AG08395 (cell line): Measurements from ENCODE around the gene HDAC9.

ENCODE experiments used
- DNase-seq: peaks from one replicate; pipeline ENCODE4 v3.0.0; 2012; ENCODE audit warnings: mixed read lengths, low spot score

The HDAC9 gene

DNA sequence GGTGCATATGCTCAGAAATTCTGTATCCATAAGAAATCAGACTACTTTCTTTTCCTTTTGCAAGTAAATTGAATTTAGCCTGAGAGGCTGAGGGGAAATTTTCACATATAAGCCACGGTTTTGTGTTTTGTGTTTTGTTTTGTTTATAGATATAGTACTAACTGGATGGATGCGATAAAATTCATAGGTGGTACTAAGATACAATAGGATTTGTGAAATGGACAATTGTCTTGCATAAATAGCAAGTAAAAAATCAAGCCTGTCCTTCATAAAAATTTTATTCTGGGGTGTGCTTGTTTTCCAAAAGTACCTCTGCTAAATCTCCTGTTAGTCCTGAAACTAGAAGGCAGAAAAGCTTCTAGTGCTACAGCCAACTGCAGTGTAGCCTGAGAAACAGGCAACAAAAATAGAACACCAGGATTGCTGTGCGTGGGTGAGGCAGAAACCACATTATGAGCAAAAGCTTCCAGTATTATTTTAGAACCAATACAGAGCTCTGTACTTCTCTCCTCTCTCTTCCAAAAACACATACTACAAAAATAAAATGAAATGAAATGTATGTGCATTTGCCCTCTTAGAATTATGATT lies 634 bp upstream of the HDAC9 start:
- DNase-seq = peak; percentile 61

GRCh38 chr7:18496341-18496700 lies 772 bp downstream of the HDAC9 start:
- no peak for DNase-seq

- DNase-seq = no peak
Measured at GRCh38 chr7:18497082-18497481, 1.5 kb downstream of the HDAC9 start.

- no peak for DNase-seq
Measured at GRCh38 chr7:18497800-18498199, 2.3 kb downstream of the HDAC9 start.

- DNase-seq = no peak
Measured at GRCh38 chr7:18498341-18498740, 2.8 kb downstream of the HDAC9 start.

- no peak for DNase-seq
Measured at GRCh38 chr7:18499407-18500177, 4.0 kb downstream of the HDAC9 start.

DNA sequence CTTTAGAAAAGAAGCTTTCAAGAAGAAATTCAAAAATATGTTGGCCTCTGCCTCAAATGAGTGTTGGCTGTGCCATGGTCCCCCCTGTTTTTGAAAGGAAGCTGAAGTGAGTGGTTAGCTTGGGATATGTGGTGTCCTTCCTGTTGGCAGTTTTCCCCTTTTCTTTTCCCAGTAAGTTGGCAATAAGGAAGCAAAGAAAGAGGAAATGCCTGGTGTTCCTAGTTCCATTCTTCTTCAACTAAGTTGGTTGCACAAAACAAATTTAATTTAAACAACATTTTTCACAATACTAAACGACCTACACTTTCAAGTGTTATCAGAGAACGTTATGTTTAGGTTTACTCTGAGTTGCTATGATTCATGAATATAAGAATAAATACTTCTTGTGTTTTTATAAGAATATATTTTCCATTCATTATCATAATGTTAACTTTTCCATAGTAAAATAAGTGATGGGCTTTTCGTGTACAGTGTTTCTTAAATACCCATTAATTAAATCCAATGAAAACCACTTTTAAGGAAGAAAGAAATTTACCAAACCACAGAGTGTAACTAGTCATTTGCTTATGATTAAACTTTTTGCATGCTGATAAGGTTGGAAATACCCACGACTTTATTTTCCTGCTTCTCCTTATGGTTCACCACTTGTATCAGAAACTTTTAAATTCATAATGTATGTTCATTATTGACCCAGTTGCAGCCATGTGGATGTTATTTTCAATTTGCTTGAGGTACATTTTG lies 7.7 kb downstream of the HDAC9 start:
- no peak for DNase-seq

DNA sequence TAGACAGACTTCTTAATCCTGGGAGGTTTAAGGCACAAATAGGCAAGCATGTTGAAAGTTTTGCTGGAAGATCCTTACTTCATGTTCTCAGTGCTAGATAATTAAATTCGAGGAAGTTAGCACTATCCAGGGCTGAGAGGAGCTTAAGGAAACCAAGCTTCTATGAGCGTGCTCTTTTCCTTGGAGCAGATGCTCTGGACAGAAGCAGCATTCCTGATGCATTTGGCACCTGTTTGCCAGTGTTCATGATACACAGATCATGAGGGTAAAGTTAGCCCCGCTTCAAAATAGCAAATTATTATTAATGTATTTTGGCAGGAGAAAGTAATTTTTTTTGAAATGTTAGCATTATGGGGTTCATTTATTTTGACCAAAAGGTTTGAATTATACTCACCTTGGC lies 9.4 kb downstream of the HDAC9 start:
- DNase-seq = no peak

DNA sequence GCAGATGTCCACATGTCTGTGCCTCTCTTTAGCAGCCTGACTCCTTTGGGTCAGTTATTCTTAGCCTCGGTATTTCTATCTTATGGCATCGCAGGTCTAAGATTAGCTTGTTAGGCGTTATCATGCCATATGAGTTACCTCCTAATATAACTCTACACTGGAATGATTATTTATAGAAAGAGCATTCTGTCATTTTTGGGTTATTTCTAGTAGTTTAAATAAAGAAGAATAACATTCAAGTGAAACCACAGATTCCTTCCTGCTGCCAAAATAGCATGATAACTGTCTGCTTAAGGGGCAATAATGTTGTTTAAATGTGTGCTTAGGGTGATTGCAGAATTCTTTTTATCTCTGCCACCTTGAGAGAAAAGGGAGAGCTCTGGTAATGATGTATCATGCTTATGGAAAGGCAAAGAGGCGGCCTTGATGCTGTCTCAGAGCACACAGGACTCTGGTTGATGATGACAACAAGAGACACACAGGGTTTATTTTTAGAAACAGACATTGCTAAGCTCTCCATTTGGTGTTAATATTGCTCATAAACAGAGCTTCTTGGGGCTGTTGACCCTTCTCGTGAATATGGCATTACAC lies 10.4 kb downstream of the HDAC9 start:
- DNase-seq = peak; percentile 50

- peak; percentile 90 for DNase-seq
Measured at GRCh38 chr7:18508443-18509427, 13.2 kb downstream of the HDAC9 start.

GRCh38 chr7:18509481-18509880 lies 13.9 kb downstream of the HDAC9 start:
- no peak for DNase-seq

DNA sequence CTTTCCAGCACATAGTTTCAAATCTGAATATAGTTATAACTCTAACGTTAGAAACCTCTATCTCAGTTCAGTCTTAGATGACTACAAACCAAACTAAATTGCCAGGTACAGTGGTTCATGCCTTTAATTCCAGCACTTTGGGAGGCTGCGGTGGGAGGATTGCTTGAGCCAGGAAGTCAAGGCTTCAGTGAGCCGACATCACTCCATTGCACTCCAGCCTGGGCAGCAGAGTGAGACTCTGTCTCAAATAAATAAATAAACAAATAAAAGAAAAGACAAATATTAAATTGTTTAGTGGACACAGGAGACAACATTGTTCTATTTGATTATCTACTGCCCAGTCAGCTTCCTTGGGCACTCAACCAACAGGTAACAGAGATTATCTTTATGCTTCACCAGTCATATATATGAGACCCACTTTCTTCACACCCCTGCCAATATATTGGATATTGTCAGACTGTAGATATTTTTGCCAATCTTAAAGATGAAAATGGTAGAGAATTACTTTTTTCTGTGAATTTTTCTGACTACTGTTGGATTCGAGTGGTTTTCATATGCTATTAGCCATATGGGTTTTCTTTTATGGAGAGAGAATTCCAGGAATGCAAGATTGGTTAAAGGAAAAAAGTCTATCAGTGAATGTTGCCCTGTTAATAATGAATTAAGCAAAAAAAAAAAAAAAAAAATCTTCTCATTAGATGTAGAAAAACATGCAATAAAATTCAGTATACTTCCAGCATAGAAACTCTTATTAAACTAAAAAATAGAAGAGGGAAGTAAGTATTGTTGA lies 16.0 kb downstream of the HDAC9 start:
- no peak for DNase-seq

GRCh38 chr7:18513343-18513742 lies 17.8 kb downstream of the HDAC9 start:
- no peak for DNase-seq

DNA sequence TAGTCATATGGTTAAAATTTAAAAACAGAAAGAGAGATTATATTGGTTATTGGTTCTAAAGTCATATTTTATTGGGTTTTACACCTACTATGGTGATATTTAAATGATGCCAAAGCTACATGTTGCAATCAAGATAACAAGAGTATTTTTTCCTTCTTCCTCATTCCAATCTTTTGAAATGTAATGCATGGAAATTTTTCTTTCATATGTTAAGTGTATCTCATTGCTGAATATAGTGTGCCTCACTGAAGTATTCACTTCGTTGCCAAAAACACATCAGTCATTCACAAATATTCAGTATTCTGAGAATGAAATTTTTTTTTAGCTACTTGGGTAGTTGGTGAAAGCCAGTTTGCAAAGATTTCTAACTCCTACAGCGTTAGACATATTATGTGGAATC lies 19.5 kb downstream of the HDAC9 start:
- no peak for DNase-seq

DNA sequence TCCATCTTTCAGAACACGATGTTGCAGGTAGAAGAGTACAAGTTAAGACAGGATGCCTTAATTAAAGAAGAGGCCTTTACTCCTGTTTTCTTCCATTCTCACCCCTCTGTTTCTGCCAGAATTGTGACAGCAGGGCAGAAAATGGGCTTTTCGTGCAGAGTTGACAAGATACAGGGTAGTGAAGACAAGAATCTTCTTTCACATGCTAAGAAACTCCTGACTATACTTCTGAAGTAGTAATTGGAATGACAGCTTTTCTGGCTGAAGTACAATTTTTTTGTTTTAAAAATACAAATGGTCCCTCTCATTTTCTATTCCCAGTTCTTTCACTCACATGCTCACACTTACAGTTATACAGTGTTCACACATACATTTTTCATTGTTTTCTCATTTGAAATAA lies 22.1 kb downstream of the HDAC9 start:
- no peak for DNase-seq

- DNase-seq = no peak
Measured at GRCh38 chr7:18518555-18518954, 23.0 kb downstream of the HDAC9 start.

DNA sequence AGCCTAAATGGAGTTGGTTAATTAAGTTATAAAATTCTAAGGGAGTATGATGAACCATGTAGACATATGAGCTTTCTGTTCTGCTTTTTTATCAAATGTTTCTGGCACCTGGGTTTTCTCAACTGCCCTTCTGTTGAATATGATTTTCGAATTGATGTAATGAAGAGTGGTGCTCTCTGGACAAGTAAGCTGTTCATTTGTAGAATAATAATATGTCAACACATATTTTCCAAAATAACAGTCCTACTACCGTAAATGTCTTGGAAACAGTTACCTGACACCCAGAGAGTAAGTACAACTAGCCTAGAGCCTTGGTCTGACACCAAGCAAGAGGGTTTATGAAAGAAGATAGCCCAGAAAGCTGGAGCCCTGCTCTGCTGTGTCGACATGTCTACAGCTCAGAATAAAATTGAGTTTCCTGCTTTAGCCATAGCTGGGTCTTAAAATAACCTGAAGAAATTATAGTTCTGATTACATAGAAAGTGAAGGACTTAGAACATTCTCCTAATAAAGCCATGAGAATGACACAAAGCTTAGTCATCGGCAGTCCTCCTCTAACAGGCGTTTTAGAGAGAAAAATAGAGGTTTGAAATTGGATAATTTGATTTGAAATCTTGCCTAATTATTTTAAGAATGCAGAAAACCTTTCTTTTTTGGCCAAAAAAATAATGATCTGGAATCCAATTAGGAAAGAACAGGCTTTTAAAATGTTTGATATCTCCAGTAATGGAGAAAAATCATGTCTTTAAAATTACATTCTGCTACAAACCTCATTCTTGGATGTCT lies 25.1 kb downstream of the HDAC9 start:
- DNase-seq = peak; percentile 58

DNA sequence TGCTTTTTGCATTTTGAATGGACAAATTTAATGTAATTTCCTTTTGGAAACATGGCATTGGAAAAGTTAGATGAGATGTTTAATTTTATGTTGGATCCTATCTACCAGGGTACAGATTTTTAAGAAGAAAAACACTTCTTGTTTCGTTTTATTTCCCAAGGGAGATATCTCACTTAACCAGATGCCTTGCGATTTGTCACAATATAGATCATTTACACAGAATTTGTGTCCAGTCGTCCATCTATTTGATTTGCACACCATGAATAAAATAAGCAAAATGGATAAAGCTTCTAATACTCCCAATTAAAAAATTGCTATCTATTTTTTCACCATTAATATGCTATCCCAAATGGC lies 25.7 kb downstream of the HDAC9 start:
- no peak for DNase-seq

DNA sequence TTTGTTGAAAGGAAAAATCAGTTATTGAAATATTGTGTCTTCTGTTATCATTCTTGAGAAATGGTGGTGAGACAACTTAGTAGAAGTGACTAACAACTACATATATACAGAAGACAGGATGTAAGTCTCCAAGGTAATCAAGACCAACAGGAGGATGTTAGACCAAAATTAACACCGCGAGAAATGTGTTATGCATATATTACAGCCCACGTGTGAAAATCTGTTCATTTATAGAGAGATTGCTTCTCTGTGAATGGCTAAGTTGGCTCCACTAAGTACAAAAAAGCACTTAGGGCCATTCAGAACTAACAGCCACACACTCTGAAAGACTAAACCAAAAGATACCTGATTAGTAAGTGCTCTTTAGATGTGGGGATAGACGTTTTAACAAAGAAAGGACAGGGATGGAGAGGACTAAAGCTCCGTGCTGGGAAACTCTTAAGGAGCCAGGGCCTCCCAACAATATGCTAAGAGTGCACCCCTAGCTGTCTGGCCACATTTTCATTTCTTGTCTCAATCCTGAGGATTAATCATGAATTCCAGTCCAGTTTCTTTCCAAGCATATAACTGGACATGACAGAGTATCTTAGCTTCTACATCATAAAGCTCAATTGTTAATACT lies 26.5 kb downstream of the HDAC9 start:
- DNase-seq = no peak

- DNase-seq = no peak
Measured at GRCh38 chr7:18524248-18524647, 28.7 kb downstream of the HDAC9 start.
